Umbilical cord (tissue), 2 donors: ENCODE results near the gene PPP1R37. TPM values are rescaled to one million over a fixed set of nuclear protein-coding genes. Genes with fewer than 3 reads are reported as not detected.

Source experiments
- DNase-seq: peaks from one replicate; pipeline ENCODE4 v3.0.0-alpha.2; 2015; ENCODE audit warnings: low spot score
- total RNA-seq: library from RNA; depleted of rRNA; stranded (reverse); fragments of >200 nt; gene quantifications from one replicate; pipeline ENCODE4 v1.2.3, GENCODE V29; 2014; ENCODE audit warnings: low replicate concordance; ENCODE audit not compliant: insufficient read depth

Gene PPP1R37
- total RNA-seq: 40.2 TPM

- peak; percentile 98 for DNase-seq
Observed at GRCh38 chr19:45092747-45093678, at the start of gene PPP1R37. Gene PPP1R37, plus strand, starts transcription at chr19:45093179. Its CDS starts 147 bp downstream, at chr19:45093326.

GRCh38 chr19:45045671-45046353, 47.2 kb upstream of the PPP1R37 start:
- no peak for DNase-seq

- DNase-seq: no peak
Observed at GRCh38 chr19:45046355-45046754, 46.6 kb upstream of the PPP1R37 start.

- no peak for DNase-seq
Observed at GRCh38 chr19:45047188-45047797, 45.7 kb upstream of the PPP1R37 start.

- no peak for DNase-seq
Observed at GRCh38 chr19:45049073-45049736, 43.8 kb upstream of the PPP1R37 start.

GRCh38 chr19:45050036-45050435, 42.9 kb upstream of the PPP1R37 start:
- DNase-seq: no peak

- DNase-seq: no peak
Observed at GRCh38 chr19:45051929-45052579, 40.9 kb upstream of the PPP1R37 start.

- DNase-seq: no peak
Observed at GRCh38 chr19:45056831-45057230, 36.1 kb upstream of the PPP1R37 start.

- no peak for DNase-seq
Observed at GRCh38 chr19:45057444-45057843, 35.5 kb upstream of the PPP1R37 start.

- no peak for DNase-seq
Observed at GRCh38 chr19:45058622-45059159, 34.3 kb upstream of the PPP1R37 start.

GRCh38 chr19:45059258-45059965, 33.6 kb upstream of the PPP1R37 start:
- DNase-seq: no peak

- DNase-seq: no peak
Observed at GRCh38 chr19:45061965-45062364, 31.0 kb upstream of the PPP1R37 start.

GRCh38 chr19:45063851-45064801, 28.9 kb upstream of the PPP1R37 start:
- DNase-seq: no peak

GRCh38 chr19:45066921-45067661, 25.9 kb upstream of the PPP1R37 start:
- no peak for DNase-seq

GRCh38 chr19:45068041-45068440, 24.9 kb upstream of the PPP1R37 start:
- no peak for DNase-seq

GRCh38 chr19:45069056-45069455, 23.9 kb upstream of the PPP1R37 start:
- peak; percentile 21 for DNase-seq

- no peak for DNase-seq
Observed at GRCh38 chr19:45070214-45070613, 22.8 kb upstream of the PPP1R37 start.

GRCh38 chr19:45070861-45071544, 22.0 kb upstream of the PPP1R37 start:
- no peak for DNase-seq
